ENCODE measurements around the gene DOCK9. TPM values are rescaled to one million over a fixed set of nuclear protein-coding genes. Genes with fewer than 3 reads are reported as not detected.

The DOCK9 gene
- polyA plus RNA-seq, 1 of the 3 experiments (the other 2 are of a cell fraction) = 16.6 TPM

- WGBS (ENCODE audit: low lambda C conversion rate) = 28% methylated on average over 7 of the region's 36 CpGs
- peak overlapping the region in 1 of 2 experiments; percentile 36; a peak in 2 of 4 replicates for H3K4me3 ChIP-seq (ENCODE audit: low read depth in 2 of 2, low read length in 1 of 2)
- no peak for TF ChIP-seq EP300 (IDR thresholded peaks at IDR 0.05; ENCODE audit: borderline replicate concordance in 1 of 2, low read depth in 1 of 2, low read length in 1 of 2)
- TF ChIP-seq USF1 (IDR thresholded peaks at IDR 0.05; ENCODE audit: borderline replicate concordance, low read depth) = no peak
- no peak for TF ChIP-seq EZH2phosphoT487 (IDR thresholded peaks at IDR 0.05; ENCODE audit: borderline replicate concordance, low read depth)
- TF ChIP-seq RCOR1 (IDR thresholded peaks at IDR 0.05; ENCODE audit: low read length) = no peak
- no peak for TF ChIP-seq FOXJ3 (CRISPR knock-in tag; IDR thresholded peaks at IDR 0.05)
- TF ChIP-seq ELF1 (IDR thresholded peaks at IDR 0.05) = no peak
- no peak for TF ChIP-seq MEF2A (IDR thresholded peaks at IDR 0.05; ENCODE audit: borderline replicate concordance, low read depth)
- TF ChIP-seq SIN3A (IDR thresholded peaks at IDR 0.05; ENCODE audit: borderline replicate concordance, low read depth, low read length) = no peak
- no peak for TF ChIP-seq JUND (IDR thresholded peaks at IDR 0.05)
- CTCF ChIA-PET = interaction anchor here (0.6 to 1.2 kb wide), 3 partner anchors 270 to 896 kb away, joined by 3 to 4 read pairs (median 3); no protein-coding TSS in a partner anchor
- H2AFZ ChIP-seq (ENCODE audit: low read depth) = peak overlapping the region; percentile 46; the same call in 1 of the 2 replicates
- peak overlapping the region; percentile 44; the same call in 1 of the 2 replicates for H3K4me2 ChIP-seq
- no peaks in the 10 kb centered on the region for H3K79me2 ChIP-seq (ENCODE audit: insufficient read depth)
- no peaks in the 10 kb centered on the region for H3K9me3 ChIP-seq
- H4K20me1 ChIP-seq (ENCODE audit: insufficient read depth) = no peaks in the 10 kb centered on the region
- H3K27ac ChIP-seq (ENCODE audit: low read depth in 2 of 2, low read length in 1 of 2) = no peak overlapping the region
- no peaks in the 10 kb centered on the region for H3K36me3 ChIP-seq (replicated peaks in 1 of 2; ENCODE audit: control insufficient read depth in 1 of 2, insufficient read depth in 2 of 2, low read length in 1 of 2)
- H3K4me1 ChIP-seq (ENCODE audit: control insufficient read depth in 1 of 2, insufficient read depth in 2 of 2, low read depth in 1 of 2, low read length in 1 of 2) = peaks cover 0 to 7% of the 10 kb centered on the region in 2 experiments; a peak in 1 of 4 replicates
- no peak for DNase-seq
- POLR2A ChIA-PET = no interaction called here
- H3F3A ChIP-seq (replicated peaks; ENCODE audit: insufficient read depth) = no peaks in the 10 kb centered on the region
- no peak overlapping the region for H3K9ac ChIP-seq
- H3K27me3 ChIP-seq (ENCODE audit: insufficient read depth) = peaks cover 32% of the 10 kb centered on the region
- H3K9me2 ChIP-seq = no peaks in the 10 kb centered on the region
Observed at GRCh38 chr13:98751861-98752466, 225.9 kb downstream of the DOCK9 start.

GRCh38 chr13:98751367-98751782, 226.5 kb downstream of the DOCK9 start:
- peak; percentile 28 for DNase-seq
- POLR2A ChIA-PET = no interaction called here
- no peak overlapping the region for H3K9ac ChIP-seq
- H2AFZ ChIP-seq (ENCODE audit: low read depth) = no peak overlapping the region
- CTCF ChIA-PET = interaction anchor here (0.7 to 1.2 kb wide), 3 partner anchors 32 to 895 kb away, joined by 3 to 4 read pairs (median 3); no protein-coding TSS in a partner anchor
- no peak overlapping the region for H3K4me2 ChIP-seq
- H3K27me3 ChIP-seq (ENCODE audit: insufficient read depth) = peaks cover 32% of the 10 kb centered on the region
- no peaks in the 10 kb centered on the region for H3K36me3 ChIP-seq (replicated peaks in 1 of 2; ENCODE audit: control insufficient read depth in 1 of 2, insufficient read depth in 2 of 2, low read length in 1 of 2)
- no peaks in the 10 kb centered on the region for H3K79me2 ChIP-seq (ENCODE audit: insufficient read depth)
- H3K4me3 ChIP-seq (ENCODE audit: low read depth in 2 of 2, low read length in 1 of 2) = no peak overlapping the region
- H3F3A ChIP-seq (replicated peaks; ENCODE audit: insufficient read depth) = no peaks in the 10 kb centered on the region
- H3K9me3 ChIP-seq = no peaks in the 10 kb centered on the region
- no peaks in the 10 kb centered on the region for H4K20me1 ChIP-seq (ENCODE audit: insufficient read depth)
- no peaks in the 10 kb centered on the region for H3K9me2 ChIP-seq
- no peak overlapping the region for H3K27ac ChIP-seq (ENCODE audit: low read depth in 2 of 2, low read length in 1 of 2)
- 74% methylated on average over 5 of the region's 8 CpGs for WGBS (ENCODE audit: low lambda C conversion rate)
- peaks cover 0 to 7% of the 10 kb centered on the region in 2 experiments; a peak in 1 of 4 replicates for H3K4me1 ChIP-seq (ENCODE audit: control insufficient read depth in 1 of 2, insufficient read depth in 2 of 2, low read depth in 1 of 2, low read length in 1 of 2)
- TF ChIP-seq RCOR1 (IDR thresholded peaks at IDR 0.05; ENCODE audit: low read length) (no peak), RFX5 (IDR thresholded peaks at IDR 0.05; ENCODE audit: low read length) (no peak), CTCF (IDR thresholded peaks at IDR 0.05) (no peak), FOSL2 (IDR thresholded peaks at IDR 0.05; ENCODE audit: borderline replicate concordance, low read depth) (no peak), TCF12 (IDR thresholded peaks at IDR 0.05) (no peak), NFIC (IDR thresholded peaks at IDR 0.05; ENCODE audit: borderline replicate concordance) (no peak), ELF1 (IDR thresholded peaks at IDR 0.05) (no peak), JUND (IDR thresholded peaks at IDR 0.05) (no peak), USF2 (IDR thresholded peaks at IDR 0.05; ENCODE audit: borderline replicate concordance, low read depth, low read length) (no peak), TAF1 (IDR thresholded peaks at IDR 0.05; ENCODE audit: borderline replicate concordance, low read depth, low read length) (no peak), FOXM1 (IDR thresholded peaks at IDR 0.05; ENCODE audit: low read depth) (no peak), MAX (IDR thresholded peaks at IDR 0.05; ENCODE audit: low read depth) (no peak), USF1 (IDR thresholded peaks at IDR 0.05; ENCODE audit: borderline replicate concordance, low read depth) (no peak), RAD21 (IDR thresholded peaks at IDR 0.05; ENCODE audit: low read length) (no peak), YY1 (IDR thresholded peaks at IDR 0.05; ENCODE audit: low read depth) (no peak), IRF3 (IDR thresholded peaks at IDR 0.05; ENCODE audit: low read depth, low read length) (no peak), SMC3 (IDR thresholded peaks at IDR 0.05; ENCODE audit: low read depth, low read length) (no peak)

Measured in SK-N-SH (cell line).